SK-N-MC (cell line): Measurements from ENCODE around the gene MCIDAS.

Source experiments
- EZH2 ChIP-seq: fragments of 200-600 bp; sonication (generic); IDR thresholded peaks from one replicate; pipeline ENCODE4 v1.6.1; 2017; ENCODE audit warnings: antibody characterized with exemption
- FOXP2 ChIP-seq: optimal IDR thresholded peaks from 2 replicates; pipeline ENCODE3; 2011; ENCODE audit warnings: mild to moderate bottlenecking, moderate library complexity; ENCODE audit not compliant: insufficient read depth; ENCODE audit errors: extremely low read length, control extremely low read depth
- POLR2AphosphoS5 ChIP-seq: IDR thresholded peaks from 2 replicates; pipeline ENCODE4 v1.6.1; 2012; ENCODE audit warnings: mild to moderate bottlenecking, low read depth, low read length, borderline replicate concordance

DNA sequence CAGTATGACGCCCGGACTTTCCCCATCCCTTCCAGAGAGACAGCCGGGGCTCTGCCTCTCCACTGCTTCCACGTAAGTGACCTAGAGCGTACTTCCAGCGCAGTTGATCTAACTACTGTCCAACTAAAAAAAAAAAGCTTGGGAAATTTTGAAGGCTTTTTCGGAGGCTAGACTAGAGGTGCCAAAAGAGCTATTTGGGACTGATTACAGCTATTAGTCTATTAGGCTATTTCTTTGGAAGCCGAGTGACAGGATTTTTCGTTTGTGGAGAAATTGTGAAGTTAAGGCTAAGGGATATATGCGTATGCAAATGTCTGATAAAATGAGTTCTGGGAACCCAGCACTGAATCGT is 4.8 kb upstream of the MCIDAS start:
- TF ChIP-seq POLR2AphosphoS5: no peak
- no peak for TF ChIP-seq FOXP2
- TF ChIP-seq EZH2: no peak
